Sigmoid colon (tissue), 4 donors: ENCODE results near the gene POLR2J3.
"Not testable (repeated sequence)": the region's sequence is repeated elsewhere in the genome, so short reads cannot be mapped to it uniquely, and the experiment has no call there.

Experiments used
- POLR2A ChIP-seq, 2 donors: fragments of 450-650 bp; IDR thresholded peaks; one replicate each; pipeline ENCODE4 v1.6.1; 2016; ENCODE audit warnings: antibody characterized with exemption in 2 of 2, mild to moderate bottlenecking in 2 of 2, moderate library complexity in 2 of 2
- POLR2AphosphoS5 ChIP-seq, 4 donors: sonication (generic); formaldehyde crosslinking; IDR thresholded peaks; one replicate each; pipeline ENCODE4 v1.6.1; 2017; ENCODE audit warnings: antibody characterized with exemption in 4 of 4

DNA sequence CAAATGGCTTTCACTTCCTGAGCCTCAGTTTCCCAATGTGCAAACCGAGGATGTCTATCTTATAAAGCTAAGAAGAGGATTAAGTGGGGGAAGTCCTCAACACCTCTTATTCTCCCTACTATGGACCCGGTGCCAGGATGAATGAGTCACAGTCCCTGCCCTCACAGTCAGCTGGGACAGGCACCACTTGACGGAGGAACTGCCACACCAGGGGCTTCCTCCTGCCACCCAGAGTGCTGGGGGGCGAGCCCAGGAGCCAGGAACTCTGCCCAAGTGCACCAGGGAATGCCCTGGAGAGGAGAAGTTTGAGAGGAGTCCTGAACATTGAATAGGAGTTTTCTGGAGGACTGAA lies 41.9 kb upstream of the POLR2J3 start:
- TF ChIP-seq POLR2A, POLR2AphosphoS5 (IDR thresholded peaks at IDR 0.05): not testable (repeated sequence)
